RWPE2 (cell line): Measurements from ENCODE around the gene MCHR1.

ENCODE experiments used
- ATAC-seq: fragments of 200-7000 bp; cut with Tn5 transposase; 3 replicates; pipeline ENCODE4 v1.9.1; 2021; ENCODE audit warnings: low read depth
- DNase-seq: peaks from one replicate; pipeline ENCODE4 v3.0.0-alpha.2; 2020; ENCODE audit warnings: low spot score
- H3K27ac ChIP-seq: fragments of 450-650 bp; 2 replicates; pipeline ENCODE4 v1.5.1; 2017; ENCODE audit warnings: mild to moderate bottlenecking; ENCODE audit not compliant: poor library complexity, severe bottlenecking
- H3K27me3 ChIP-seq: fragments of 250-450 bp; sonication (Bioruptor Pico); 2 replicates; pipeline ENCODE4 v1.5.1; 2021; ENCODE audit warnings: mild to moderate bottlenecking, moderate library complexity; ENCODE audit not compliant: insufficient read depth, poor library complexity, severe bottlenecking
- H3K36me3 ChIP-seq: fragments of 250-450 bp; sonication (Bioruptor Pico); 2 replicates; pipeline ENCODE4 v1.5.1; 2020; ENCODE audit warnings: low read depth, mild to moderate bottlenecking, moderate library complexity
- H3K4me1 ChIP-seq: fragments of 250-450 bp; sonication (Bioruptor Pico); 2 replicates; pipeline ENCODE4 v1.5.1; 2021; ENCODE audit warnings: mild to moderate bottlenecking, moderate library complexity; ENCODE audit not compliant: insufficient read depth, poor library complexity, severe bottlenecking
- H3K4me3 ChIP-seq: fragments of 250-450 bp; sonication (Bioruptor Pico); 2 replicates; pipeline ENCODE4 v1.5.1; 2021; ENCODE audit warnings: mild to moderate bottlenecking, moderate library complexity; ENCODE audit not compliant: severe bottlenecking
- H3K9me3 ChIP-seq: fragments of 250-450 bp; sonication (Bioruptor Pico); 2 replicates; pipeline ENCODE4 v1.5.1; 2021; ENCODE audit warnings: mild to moderate bottlenecking, moderate library complexity; ENCODE audit not compliant: severe bottlenecking
- TF ChIP-seq, protein P1 (sequence below): fragments of 450-650 bp; IDR thresholded peaks from one replicate; pipeline ENCODE4 v1.5.1; 2017; ENCODE audit warnings: mild to moderate bottlenecking, moderate library complexity; ENCODE audit not compliant: poor library complexity, severe bottlenecking

The MCHR1 gene

GRCh38 chr22:40659166-40659565, 20.1 kb upstream of the MCHR1 start:
- Histone ChIP-seq H3K4me3 (no peak overlapping the region), H3K36me3 (no peaks in the 10 kb centered on the region), H3K27me3 (no peaks in the 10 kb centered on the region), H3K9me3 (no peaks in the 10 kb centered on the region), H3K27ac (no peak overlapping the region), H3K4me1 (peaks cover 8% of the 10 kb centered on the region)
- ATAC-seq (no peak), DNase-seq (no peak)
- TF ChIP-seq, protein P1, sequence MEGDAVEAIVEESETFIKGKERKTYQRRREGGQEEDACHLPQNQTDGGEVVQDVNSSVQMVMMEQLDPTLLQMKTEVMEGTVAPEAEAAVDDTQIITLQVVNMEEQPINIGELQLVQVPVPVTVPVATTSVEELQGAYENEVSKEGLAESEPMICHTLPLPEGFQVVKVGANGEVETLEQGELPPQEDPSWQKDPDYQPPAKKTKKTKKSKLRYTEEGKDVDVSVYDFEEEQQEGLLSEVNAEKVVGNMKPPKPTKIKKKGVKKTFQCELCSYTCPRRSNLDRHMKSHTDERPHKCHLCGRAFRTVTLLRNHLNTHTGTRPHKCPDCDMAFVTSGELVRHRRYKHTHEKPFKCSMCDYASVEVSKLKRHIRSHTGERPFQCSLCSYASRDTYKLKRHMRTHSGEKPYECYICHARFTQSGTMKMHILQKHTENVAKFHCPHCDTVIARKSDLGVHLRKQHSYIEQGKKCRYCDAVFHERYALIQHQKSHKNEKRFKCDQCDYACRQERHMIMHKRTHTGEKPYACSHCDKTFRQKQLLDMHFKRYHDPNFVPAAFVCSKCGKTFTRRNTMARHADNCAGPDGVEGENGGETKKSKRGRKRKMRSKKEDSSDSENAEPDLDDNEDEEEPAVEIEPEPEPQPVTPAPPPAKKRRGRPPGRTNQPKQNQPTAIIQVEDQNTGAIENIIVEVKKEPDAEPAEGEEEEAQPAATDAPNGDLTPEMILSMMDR, result no peak

- Histone ChIP-seq H3K27ac (no peak overlapping the region), H3K27me3 (no peaks in the 10 kb centered on the region), H3K4me3 (no peak overlapping the region), H3K36me3 (no peaks in the 10 kb centered on the region), H3K9me3 (no peaks in the 10 kb centered on the region), H3K4me1 (no peaks in the 10 kb centered on the region)
- TF ChIP-seq, protein P1, result no peak
- ATAC-seq (no peak), DNase-seq (no peak)
These were observed 18.6 kb upstream of the MCHR1 start for GRCh38 chr22:40660730-40661129.

GRCh38 chr22:40661671-40662070, 17.6 kb upstream of the MCHR1 start:
- TF ChIP-seq, protein P1, result no peak
- no peaks in the 10 kb centered on the region for H3K4me1 ChIP-seq
- H3K27me3 ChIP-seq, result no peaks in the 10 kb centered on the region
- no peaks in the 10 kb centered on the region for H3K36me3 ChIP-seq
- no peaks in the 10 kb centered on the region for H3K9me3 ChIP-seq
- H3K27ac ChIP-seq, result no peak overlapping the region
- ATAC-seq, result no peak
- H3K4me3 ChIP-seq, result no peak overlapping the region
- no peak for DNase-seq

GRCh38 chr22:40665312-40665711, 14.0 kb upstream of the MCHR1 start:
- Histone ChIP-seq H3K27me3 (no peaks in the 10 kb centered on the region), H3K4me3 (no peak overlapping the region), H3K9me3 (no peaks in the 10 kb centered on the region), H3K36me3 (no peaks in the 10 kb centered on the region), H3K4me1 (peaks cover 3% of the 10 kb centered on the region), H3K27ac (no peak overlapping the region)
- DNase-seq (no peak), ATAC-seq (no peak)
- TF ChIP-seq, protein P1, result no peak

GRCh38 chr22:40666151-40666848, 13.0 kb upstream of the MCHR1 start:
- ATAC-seq, result no peak
- no peak for DNase-seq
- no peak overlapping the region for H3K27ac ChIP-seq

More at GRCh38 chr22:40666151-40666848, 13.0 kb upstream of the MCHR1 start:
- Histone ChIP-seq H3K36me3 (no peaks in the 10 kb centered on the region), H3K4me3 (no peak overlapping the region), H3K27me3 (no peaks in the 10 kb centered on the region), H3K9me3 (no peaks in the 10 kb centered on the region), H3K4me1 (peaks cover 3% of the 10 kb centered on the region)
- TF ChIP-seq, protein P1, result no peak
